ENCODE data around the gene REEP3.

DNA sequence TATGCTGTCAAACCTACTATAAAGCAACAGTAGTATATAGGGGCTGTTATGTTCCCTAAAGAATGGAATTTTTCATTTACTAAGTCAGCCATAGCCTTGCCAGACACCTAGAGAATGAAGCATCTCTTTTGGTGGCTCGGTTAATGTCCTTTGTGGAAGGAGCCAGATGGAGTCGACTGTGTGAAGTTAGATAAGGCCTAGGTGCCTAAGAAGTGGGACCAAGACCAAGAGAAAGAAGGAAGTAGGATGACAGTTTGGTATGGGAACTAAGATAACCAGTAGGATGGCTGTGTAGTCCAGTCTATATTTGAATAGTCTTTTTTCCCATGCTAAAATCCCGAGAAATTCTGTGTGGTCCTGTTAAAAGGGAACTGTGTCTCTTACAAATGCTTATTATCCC is 62.2 kb downstream of the REEP3 start:
- TF ChIP-seq, protein P1, sequence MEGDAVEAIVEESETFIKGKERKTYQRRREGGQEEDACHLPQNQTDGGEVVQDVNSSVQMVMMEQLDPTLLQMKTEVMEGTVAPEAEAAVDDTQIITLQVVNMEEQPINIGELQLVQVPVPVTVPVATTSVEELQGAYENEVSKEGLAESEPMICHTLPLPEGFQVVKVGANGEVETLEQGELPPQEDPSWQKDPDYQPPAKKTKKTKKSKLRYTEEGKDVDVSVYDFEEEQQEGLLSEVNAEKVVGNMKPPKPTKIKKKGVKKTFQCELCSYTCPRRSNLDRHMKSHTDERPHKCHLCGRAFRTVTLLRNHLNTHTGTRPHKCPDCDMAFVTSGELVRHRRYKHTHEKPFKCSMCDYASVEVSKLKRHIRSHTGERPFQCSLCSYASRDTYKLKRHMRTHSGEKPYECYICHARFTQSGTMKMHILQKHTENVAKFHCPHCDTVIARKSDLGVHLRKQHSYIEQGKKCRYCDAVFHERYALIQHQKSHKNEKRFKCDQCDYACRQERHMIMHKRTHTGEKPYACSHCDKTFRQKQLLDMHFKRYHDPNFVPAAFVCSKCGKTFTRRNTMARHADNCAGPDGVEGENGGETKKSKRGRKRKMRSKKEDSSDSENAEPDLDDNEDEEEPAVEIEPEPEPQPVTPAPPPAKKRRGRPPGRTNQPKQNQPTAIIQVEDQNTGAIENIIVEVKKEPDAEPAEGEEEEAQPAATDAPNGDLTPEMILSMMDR (IDR thresholded peaks at IDR 0.05; ENCODE audit: low read length), result no peak
- no peak for TF ChIP-seq EZH2 (optimal IDR thresholded peaks at IDR 0.05; ENCODE audit: low read depth, low read length)

Measured in MM.1S (cell line).